CD14-positive monocyte (primary cell): ENCODE results near the gene TMEM273. TPM values are rescaled to one million over a fixed set of nuclear protein-coding genes. Genes with fewer than 3 reads are reported as not detected.

Source experiments
- DNase-seq, 3 donors: peaks; one replicate each; pipeline ENCODE4 v3.0.0-alpha.2; 2011 to 2022
- H2AFZ ChIP-seq: 2 replicates; pipeline ENCODE4 v1.6.0; 2012; ENCODE audit warnings: mild to moderate bottlenecking, low read depth, low read length, inconsistent platforms; ENCODE audit not compliant: insufficient read depth, poor library complexity, severe bottlenecking
- H3K27ac ChIP-seq, 2 donors: 1 replicate in 1 of 2; 2 replicates in 1 of 2; pipeline ENCODE4 v1.5.1; 2012 to 2013; ENCODE audit warnings: low read length in 2 of 2, control low read depth in 1 of 2, inconsistent platforms in 1 of 2, low read depth in 1 of 2, mild to moderate bottlenecking in 1 of 2
- H3K27me3 ChIP-seq, 2 donors: one replicate each; pipeline versions ENCODE4 v1.6.0 to v1.6.1; 2011 to 2013; ENCODE audit warnings: low read length in 2 of 2; ENCODE audit not compliant: control insufficient read depth in 2 of 2, insufficient read depth in 2 of 2
- H3K36me3 ChIP-seq, 2 donors: replicated peaks in 1 of 2; 1 replicate in 1 of 2; 2 replicates in 1 of 2; pipeline versions ENCODE4 v1.5.1 to v1.6.1; 2012 to 2013; ENCODE audit warnings: low read length in 2 of 2, control low read depth in 1 of 2, inconsistent platforms in 1 of 2, mild to moderate bottlenecking in 1 of 2; ENCODE audit not compliant: insufficient read depth in 2 of 2, control insufficient read depth in 1 of 2
- H3K4me1 ChIP-seq, 2 donors: 1 replicate in 1 of 2; 2 replicates in 1 of 2; pipeline versions ENCODE4 v1.5.1 to v1.6.1; 2012 to 2013; ENCODE audit warnings: low read length in 2 of 2, control low read depth in 1 of 2, inconsistent platforms in 1 of 2, mild to moderate bottlenecking in 1 of 2, moderate library complexity in 1 of 2; ENCODE audit not compliant: insufficient read depth in 2 of 2, control insufficient read depth in 1 of 2
- H3K4me2 ChIP-seq: replicated peaks from 2 replicates; pipeline ENCODE3; 2012; ENCODE audit warnings: low read length, moderate library complexity, mild to moderate bottlenecking; ENCODE audit not compliant: poor library complexity, severe bottlenecking; ENCODE audit errors: extremely low read depth
- H3K4me3 ChIP-seq, 3 experiments: fragments of 200-600 bp in 1 of 3; sonication (generic) in 1 of 3; replicated peaks in 1 of 3; 1 replicate in 2 of 3; 2 replicates in 1 of 3; pipeline ENCODE4 v1.5.1; 2011 to 2013; ENCODE audit warnings: low read length in 3 of 3, mild to moderate bottlenecking in 3 of 3, control low read depth in 2 of 3, low read depth in 2 of 3, inconsistent platforms in 1 of 3, moderate library complexity in 1 of 3
- H3K79me2 ChIP-seq: 2 replicates; pipeline ENCODE4 v1.6.0; 2012; ENCODE audit warnings: mild to moderate bottlenecking, control low read depth, inconsistent platforms, low read length, moderate library complexity; ENCODE audit not compliant: insufficient read depth
- H3K9ac ChIP-seq: 2 replicates; pipeline ENCODE4 v1.6.0; 2017; ENCODE audit warnings: low read length, mild to moderate bottlenecking; ENCODE audit not compliant: insufficient read depth, poor library complexity, severe bottlenecking
- H3K9me3 ChIP-seq, 2 donors: replicated peaks in 1 of 2; 1 replicate in 1 of 2; 2 replicates in 1 of 2; pipeline versions ENCODE4 v1.5.1 to v1.6.1; 2012 to 2013; ENCODE audit warnings: low read length in 2 of 2, control low read depth in 1 of 2; ENCODE audit not compliant: control insufficient read depth in 1 of 2, insufficient read depth in 1 of 2
- H4K20me1 ChIP-seq: 2 replicates; pipeline ENCODE4 v1.6.0; 2012; ENCODE audit warnings: mild to moderate bottlenecking, low read length, control low read depth, moderate library complexity; ENCODE audit not compliant: insufficient read depth
- H3K27ac Mint-ChIP-seq, 7 donors: one replicate each; pipeline ENCODE4 v1.8.0; 2020; ENCODE audit warnings: mild to moderate bottlenecking in 7 of 7, mixed read lengths in 7 of 7, moderate library complexity in 6 of 7, inconsistent platforms in 2 of 7
- H3K27me3 Mint-ChIP-seq, 3 donors: one replicate each; pipeline ENCODE4 v1.8.0; 2021 to 2022; ENCODE audit warnings: low read depth in 3 of 3, mild to moderate bottlenecking in 3 of 3, mixed read lengths in 3 of 3, moderate library complexity in 3 of 3, inconsistent platforms in 1 of 3
- H3K36me3 Mint-ChIP-seq, 2 donors: one replicate each; pipeline ENCODE4 v1.8.0; 2020; ENCODE audit warnings: mixed read lengths in 2 of 2, inconsistent platforms in 1 of 2, mild to moderate bottlenecking in 1 of 2
- H3K4me1 Mint-ChIP-seq: one replicate; pipeline ENCODE4 v1.8.0; 2020; ENCODE audit warnings: mild to moderate bottlenecking, mixed read lengths
- H3K4me3 Mint-ChIP-seq, 2 donors: one replicate each; pipeline ENCODE4 v1.8.0; 2020; ENCODE audit warnings: mild to moderate bottlenecking in 2 of 2, mixed read lengths in 2 of 2, moderate library complexity in 1 of 2
- H3K9me3 Mint-ChIP-seq, 7 donors: one replicate each; pipeline ENCODE4 v1.8.0; 2020 to 2022; ENCODE audit warnings: mixed read lengths in 7 of 7, mild to moderate bottlenecking in 6 of 7, moderate library complexity in 6 of 7, inconsistent platforms in 2 of 7
- CTCF ChIP-seq: fragments of 200-600 bp; IDR thresholded peaks from one replicate; pipeline ENCODE4 v1.8.0; 2022; ENCODE audit warnings: antibody characterized with exemption, mild to moderate bottlenecking
- WGBS: methylation state at CpG from one replicate; pipeline ENCODE4 v1.1.5; 2013; ENCODE audit warnings: missing lambda C conversion rate; ENCODE audit not compliant: insufficient coverage; 5-methylcytosine and 5-hydroxymethylcytosine counted together
- intact Hi-C, 2 donors: fragments of 100-400 bp; cut with micrococcal nuclease; formaldehyde crosslinking; loops; one replicate each; pipeline versions ENCODE4 v1.15.0 to v1.15.1; 2023
- polyA plus RNA-seq, 3 donors: library from polyadenylated mRNA; depleted of rRNA in 1 of 3; unstranded in 2 of 3; stranded (reverse) in 1 of 3; fragments of 300-500 nt in 2 of 3; fragments of >200 nt in 1 of 3; fragmentation: Illumina TruSeq in 2 of 3; gene quantifications; 1 replicate in 2 of 3; 2 replicates in 1 of 3; pipeline ENCODE4 v1.2.3, GENCODE V29; 2012 to 2021

The TMEM273 gene
- polyA plus RNA-seq, 3 donors: 6.7 to 7.9 (median 6.9) TPM

GRCh38 chr10:49115015-49115795, 73.0 kb downstream of the TMEM273 start, which contains the start of gene VSTM4:
Gene VSTM4 (minus strand): TSS chr10:49115522. CDS start chr10:49115485, 37 bp downstream.
- no peaks in the 10 kb centered on the region for H3K9me3 ChIP-seq
- H4K20me1 ChIP-seq: no peaks in the 10 kb centered on the region
- no peaks in the 10 kb centered on the region for H3K36me3 ChIP-seq
- peaks cover 2 to 22% of the 10 kb centered on the region in 2 donors for H3K27me3 ChIP-seq
- intact Hi-C loops: no loop called here
- DNase-seq: no peak
- peaks cover 19% of the 10 kb centered on the region for H3K4me1 Mint-ChIP-seq
- peak within 1 kb of the TSS; percentile 64 to 86 for H3K4me3 Mint-ChIP-seq
- no peaks in the 10 kb centered on the region for H3K4me1 ChIP-seq
- H3K27ac Mint-ChIP-seq: no peak within 1 kb of the TSS
- WGBS: 3% methylated on average over 94 of the region's 95 CpGs
- TF ChIP-seq CTCF: no peak
- no peaks in the 10 kb centered on the region for H3K36me3 Mint-ChIP-seq
- H3K4me3 ChIP-seq: no peak within 1 kb of the TSS
- peak within 1 kb of the TSS; percentile 53 for H2AFZ ChIP-seq
- peak within 1 kb of the TSS; percentile 62 for H3K4me2 ChIP-seq
- H3K79me2 ChIP-seq: no peaks in the 10 kb centered on the region
- H3K9me3 Mint-ChIP-seq: no peaks in the 10 kb centered on the region
- H3K27ac ChIP-seq: no peak within 1 kb of the TSS
- peaks cover 25 to 31% (median 25%) of the 10 kb centered on the region in 3 donors for H3K27me3 Mint-ChIP-seq
- no peak within 1 kb of the TSS for H3K9ac ChIP-seq

- peak overlapping the region; percentile 62 for H3K4me2 ChIP-seq
- H3K27me3 Mint-ChIP-seq: peaks cover 25 to 33% (median 27%) of the 10 kb centered on the region in 3 donors
- H4K20me1 ChIP-seq: no peaks in the 10 kb centered on the region
- no peaks in the 10 kb centered on the region for H3K9me3 ChIP-seq
- H3K4me1 ChIP-seq: no peaks in the 10 kb centered on the region
- no peak overlapping the region for H3K27ac Mint-ChIP-seq
- intact Hi-C loops: no loop called here
- H3K4me1 Mint-ChIP-seq: peaks cover 19% of the 10 kb centered on the region
- peak overlapping the region; percentile 53 for H2AFZ ChIP-seq
- DNase-seq: no peak
- H3K27me3 ChIP-seq: peaks cover 2 to 22% of the 10 kb centered on the region in 2 donors
- no peak overlapping the region for H3K4me3 ChIP-seq
- no peaks in the 10 kb centered on the region for H3K36me3 Mint-ChIP-seq
- H3K27ac ChIP-seq: no peak overlapping the region
- H3K9me3 Mint-ChIP-seq: no peaks in the 10 kb centered on the region
- 58% methylated on average over 8 of the region's 9 CpGs for WGBS
- H3K4me3 Mint-ChIP-seq: peak overlapping the region; percentile 64 to 86
- TF ChIP-seq CTCF: no peak
- no peaks in the 10 kb centered on the region for H3K79me2 ChIP-seq
- H3K36me3 ChIP-seq: no peaks in the 10 kb centered on the region
- H3K9ac ChIP-seq: no peak overlapping the region
Observed at GRCh38 chr10:49114718-49115014, 73.5 kb downstream of the TMEM273 start.
